Stimulated activated memory B cell treated with anti-CD40 and anti-IgM and Interleukin-4, amounts not matched to agents 10 μg/mL and 1 μg/mL and 100 μg/mL, for 72 hours (primary cell): ENCODE data around the gene HM13.
"Not testable (repeated sequence)": the region's sequence is repeated elsewhere in the genome, so short reads cannot be mapped to it uniquely, and the experiment has no call there.

ENCODE experiments used
- ATAC-seq: fragments of 150-1000 bp; cut with Tn5 transposase; 2 replicates; pipeline ENCODE4 v1.10.0; 2021
- H3K27ac Mint-ChIP-seq: one replicate; pipeline ENCODE4 v1.8.0; 2022; ENCODE audit warnings: mild to moderate bottlenecking, mixed read lengths
- H3K27me3 Mint-ChIP-seq: one replicate; pipeline ENCODE4 v1.8.0; 2022; ENCODE audit warnings: mixed read lengths
- H3K36me3 Mint-ChIP-seq: one replicate; pipeline ENCODE4 v1.8.0; 2022; ENCODE audit warnings: mixed read lengths
- H3K4me1 Mint-ChIP-seq: one replicate; pipeline ENCODE4 v1.8.0; 2022; ENCODE audit warnings: mixed read lengths
- H3K4me3 Mint-ChIP-seq: one replicate; pipeline ENCODE4 v1.8.0; 2022; ENCODE audit warnings: mild to moderate bottlenecking, moderate library complexity, mixed read lengths
- H3K9me3 Mint-ChIP-seq: one replicate; pipeline ENCODE4 v1.8.0; 2022; ENCODE audit warnings: mixed read lengths

Gene HM13

DNA sequence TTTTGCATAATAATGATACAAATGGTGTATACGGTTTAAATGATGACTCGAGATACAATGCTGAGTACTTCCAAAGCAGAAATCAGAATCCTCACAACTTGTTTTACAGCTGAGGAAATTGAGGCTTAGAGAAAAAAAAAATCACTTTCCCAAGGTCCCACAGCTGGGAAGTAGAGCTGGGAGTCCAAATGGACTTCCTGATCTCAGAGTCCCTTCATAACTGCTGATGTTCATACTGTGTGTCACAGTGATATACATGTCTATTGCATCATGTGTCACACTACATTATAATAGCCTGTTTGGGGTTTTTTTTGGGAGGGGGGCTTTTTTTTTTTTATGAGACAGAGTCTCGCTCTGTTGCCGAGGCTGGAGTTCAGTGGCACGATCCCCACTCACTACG lies 8.5 kb downstream of the HM13 start:
- no peak overlapping the region for H3K4me3 Mint-ChIP-seq
- no peaks in the 10 kb centered on the region for H3K9me3 Mint-ChIP-seq
- H3K27me3 Mint-ChIP-seq, result no peaks in the 10 kb centered on the region
- H3K36me3 Mint-ChIP-seq, result peaks cover 31% of the 10 kb centered on the region
- H3K4me1 Mint-ChIP-seq, result peaks cover 26% of the 10 kb centered on the region
- ATAC-seq, result no peak
- H3K27ac Mint-ChIP-seq, result no peak overlapping the region

DNA sequence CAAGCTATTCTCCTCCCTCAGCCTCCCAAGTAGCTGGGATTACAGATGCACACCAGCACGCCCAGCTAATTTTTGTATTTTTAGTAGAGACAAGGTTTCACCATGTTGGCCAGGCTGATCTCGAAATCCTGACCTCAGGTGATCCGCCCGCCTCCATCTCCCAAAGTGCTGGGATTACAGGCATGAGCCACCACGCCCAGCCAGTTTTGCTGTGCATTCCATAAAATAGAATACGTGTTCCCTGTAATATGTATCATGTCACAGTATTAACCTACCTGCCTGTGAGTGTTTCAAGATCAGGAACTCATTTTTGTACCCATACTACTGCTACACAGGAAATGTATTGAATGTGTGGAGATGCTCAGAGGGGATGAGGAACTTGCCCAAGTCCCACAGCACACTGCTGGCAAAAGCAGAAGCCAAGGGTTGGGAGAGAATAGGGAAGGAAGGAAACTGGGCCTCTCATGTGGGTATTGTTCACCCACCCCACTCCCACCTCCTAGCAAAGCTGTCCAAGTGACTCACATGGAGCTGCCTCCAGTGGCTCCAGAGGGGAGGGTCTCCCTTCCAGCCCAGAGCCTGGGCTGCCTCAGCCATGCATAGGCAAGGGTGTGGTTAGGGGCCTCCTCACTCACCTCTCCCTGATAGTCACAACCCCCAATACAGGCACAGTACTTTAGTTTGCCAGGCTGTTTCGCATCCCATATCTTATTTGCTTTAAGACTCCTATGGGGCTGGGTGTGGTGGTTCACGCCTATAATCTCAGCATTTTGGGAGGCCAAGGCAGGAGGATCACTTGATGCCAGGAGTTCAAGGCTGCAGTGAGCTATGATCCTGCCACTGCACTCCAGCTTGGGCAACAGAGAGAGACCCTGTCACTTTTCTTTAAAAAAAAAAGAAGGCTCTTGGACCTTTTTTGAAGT lies 9.4 kb downstream of the HM13 start:
- Mint-ChIP-seq H3K4me1 (peaks cover 26% of the 10 kb centered on the region), H3K9me3 (no peaks in the 10 kb centered on the region), H3K27ac (no peak overlapping the region), H3K36me3 (peaks cover 38% of the 10 kb centered on the region), H3K4me3 (no peak overlapping the region), H3K27me3 (no peaks in the 10 kb centered on the region)
- ATAC-seq, result no peak

DNA sequence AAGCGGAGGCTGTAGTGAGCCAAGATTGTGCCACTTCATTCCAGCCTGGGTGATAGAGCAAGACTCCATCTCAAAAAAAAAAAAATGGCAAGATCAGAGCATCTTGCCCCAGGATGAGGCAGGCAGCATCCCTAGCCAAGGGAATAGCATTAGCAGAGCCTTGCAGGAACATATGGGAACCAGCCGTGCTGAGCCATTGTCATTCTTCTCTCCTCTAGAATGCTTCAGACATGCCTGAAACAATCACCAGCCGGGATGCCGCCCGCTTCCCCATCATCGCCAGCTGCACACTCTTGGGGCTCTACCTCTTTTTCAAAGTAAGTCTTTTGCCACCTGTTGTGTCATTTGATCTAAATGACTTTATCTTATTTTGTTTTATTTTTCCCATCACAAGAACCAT lies 13.0 kb downstream of the HM13 start:
- Mint-ChIP-seq H3K27ac (no peak overlapping the region), H3K4me1 (peaks cover 4% of the 10 kb centered on the region), H3K4me3 (no peak overlapping the region), H3K36me3 (peaks cover 59% of the 10 kb centered on the region), H3K9me3 (no peaks in the 10 kb centered on the region), H3K27me3 (no peaks in the 10 kb centered on the region)
- no peak for ATAC-seq

DNA sequence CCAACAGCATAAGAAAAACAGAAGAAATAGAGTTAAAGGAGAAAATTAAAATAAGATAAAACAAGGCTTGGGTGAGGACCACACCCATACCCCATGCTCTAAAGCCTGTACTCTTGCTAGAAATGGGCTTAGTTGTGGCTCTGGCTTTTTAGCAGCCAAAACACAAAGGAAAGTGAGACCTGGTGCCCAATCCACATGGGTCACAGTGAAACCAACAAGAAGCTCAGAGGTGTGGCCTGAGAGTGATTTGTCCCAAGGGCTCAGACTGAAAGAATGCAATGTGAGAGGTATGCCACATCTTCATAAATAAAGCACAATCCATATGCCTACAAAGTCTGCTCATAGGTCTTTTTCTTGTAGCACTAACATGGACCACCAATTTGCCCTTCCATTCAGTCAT lies 21.1 kb downstream of the HM13 start:
- Mint-ChIP-seq H3K27me3 (no peaks in the 10 kb centered on the region), H3K27ac (no peak overlapping the region), H3K4me1 (no peaks in the 10 kb centered on the region), H3K4me3 (no peak overlapping the region), H3K36me3 (peaks cover 79% of the 10 kb centered on the region), H3K9me3 (no peaks in the 10 kb centered on the region)
- ATAC-seq, result no peak

DNA sequence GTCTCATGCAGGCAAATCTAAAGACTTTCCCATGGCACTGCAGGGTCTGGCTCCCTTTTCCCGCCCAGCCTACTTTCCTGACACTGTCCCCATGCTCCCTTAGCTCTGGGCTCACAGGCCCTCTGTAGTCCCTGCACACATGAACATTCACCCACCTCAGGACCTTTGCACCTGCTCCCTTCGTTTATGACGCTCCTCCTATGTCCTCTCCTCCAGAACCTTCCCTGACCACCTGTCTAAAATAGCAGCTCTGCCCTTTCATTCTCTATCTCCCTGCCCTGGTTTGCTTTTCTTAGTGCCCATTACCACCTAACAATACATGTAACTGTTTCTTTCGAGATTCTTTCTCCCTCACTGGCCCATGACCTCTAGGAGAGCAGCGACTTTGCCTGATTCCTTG lies 22.3 kb downstream of the HM13 start:
- Mint-ChIP-seq H3K27me3 (no peaks in the 10 kb centered on the region), H3K4me3 (no peak overlapping the region), H3K27ac (no peak overlapping the region), H3K36me3 (peaks cover 71% of the 10 kb centered on the region), H3K9me3 (no peaks in the 10 kb centered on the region), H3K4me1 (peaks cover under 1% of the 10 kb centered on the region)
- ATAC-seq, result no peak

DNA sequence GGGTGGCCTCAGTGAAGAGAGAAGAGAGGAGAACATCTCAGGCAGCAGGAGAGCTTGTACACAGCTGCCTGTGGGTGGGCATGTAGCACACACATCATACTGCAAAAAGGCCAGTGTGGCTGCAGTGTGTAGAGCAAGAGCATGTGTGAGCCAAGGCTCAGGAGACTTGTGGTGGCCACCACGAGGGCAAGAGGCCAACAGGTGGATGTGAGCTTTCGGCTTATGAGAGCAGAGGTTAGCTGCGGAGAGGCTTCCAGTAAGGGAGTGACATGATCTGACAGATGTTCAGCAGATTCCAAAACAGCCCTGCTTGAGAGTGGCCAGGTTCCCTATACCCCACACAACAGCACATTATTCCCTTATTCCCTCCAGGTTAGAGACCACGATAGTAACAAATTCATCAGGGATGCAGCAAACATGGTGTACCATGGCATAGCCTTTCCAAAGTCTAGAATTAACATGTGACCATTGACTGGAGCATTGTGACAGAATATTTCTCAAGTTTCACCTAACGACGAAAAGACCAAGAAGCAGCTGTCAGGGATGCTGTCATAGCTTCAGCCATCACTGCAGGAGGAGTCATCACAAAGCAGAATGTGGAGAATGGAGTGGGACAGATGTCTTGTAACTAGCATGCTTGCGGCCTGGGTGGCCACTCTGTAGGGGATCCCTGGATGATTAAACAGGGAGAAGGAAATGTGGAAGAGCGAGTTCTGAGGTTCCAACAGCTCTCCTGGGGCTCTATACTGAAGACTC lies 23.1 kb downstream of the HM13 start:
- no peaks in the 10 kb centered on the region for H3K27me3 Mint-ChIP-seq
- H3K27ac Mint-ChIP-seq, result no peak overlapping the region
- ATAC-seq, result no peak
- no peaks in the 10 kb centered on the region for H3K9me3 Mint-ChIP-seq
- peaks cover 69% of the 10 kb centered on the region for H3K36me3 Mint-ChIP-seq
- H3K4me1 Mint-ChIP-seq, result peaks cover 7% of the 10 kb centered on the region
- no peak overlapping the region for H3K4me3 Mint-ChIP-seq

DNA sequence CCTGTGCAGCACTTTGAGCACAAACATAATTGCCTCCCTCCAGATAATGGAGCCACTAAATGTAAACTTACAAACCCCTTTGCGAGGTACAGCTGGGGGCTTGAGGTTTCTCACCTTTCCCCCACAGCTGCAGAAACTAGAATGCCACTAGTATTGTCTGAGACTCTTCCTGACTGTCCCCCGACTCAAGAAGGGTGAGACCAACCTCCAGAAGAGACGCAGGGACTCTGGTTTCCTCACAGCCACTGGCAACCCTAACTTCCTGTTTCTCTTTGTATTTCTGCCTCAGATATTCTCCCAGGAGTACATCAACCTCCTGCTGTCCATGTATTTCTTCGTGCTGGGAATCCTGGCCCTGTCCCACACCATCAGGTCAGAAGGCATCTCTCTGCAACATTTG lies 23.6 kb downstream of the HM13 start:
- Mint-ChIP-seq H3K27ac (no peak overlapping the region), H3K36me3 (peaks cover 69% of the 10 kb centered on the region), H3K27me3 (no peaks in the 10 kb centered on the region), H3K4me1 (peaks cover 13% of the 10 kb centered on the region), H3K4me3 (no peak overlapping the region), H3K9me3 (no peaks in the 10 kb centered on the region)
- ATAC-seq, result no peak

DNA sequence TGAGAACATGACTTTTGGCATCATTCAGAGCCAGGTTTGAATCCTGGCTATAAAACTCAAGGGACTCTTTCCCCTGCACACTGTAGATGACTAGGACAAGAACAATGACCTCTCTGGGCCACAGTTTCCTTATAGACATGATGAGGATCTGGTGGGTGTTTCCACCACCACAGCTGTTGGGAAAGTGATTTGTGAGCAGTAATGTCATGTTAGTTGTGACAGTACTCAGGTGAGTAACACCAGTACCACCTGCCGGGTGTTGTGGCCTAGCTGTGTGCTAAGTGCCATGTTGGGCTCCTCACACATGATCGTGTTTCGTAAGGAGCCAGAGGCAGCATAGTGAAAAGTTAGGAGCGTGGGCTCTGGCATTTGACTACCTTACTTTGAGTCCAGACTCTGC lies 24.1 kb downstream of the HM13 start:
- ATAC-seq, result no peak
- Mint-ChIP-seq H3K4me1 (peaks cover 17% of the 10 kb centered on the region), H3K36me3 (peaks cover 69% of the 10 kb centered on the region), H3K27me3 (no peaks in the 10 kb centered on the region), H3K27ac (no peak overlapping the region), H3K4me3 (no peak overlapping the region), H3K9me3 (no peaks in the 10 kb centered on the region)

DNA sequence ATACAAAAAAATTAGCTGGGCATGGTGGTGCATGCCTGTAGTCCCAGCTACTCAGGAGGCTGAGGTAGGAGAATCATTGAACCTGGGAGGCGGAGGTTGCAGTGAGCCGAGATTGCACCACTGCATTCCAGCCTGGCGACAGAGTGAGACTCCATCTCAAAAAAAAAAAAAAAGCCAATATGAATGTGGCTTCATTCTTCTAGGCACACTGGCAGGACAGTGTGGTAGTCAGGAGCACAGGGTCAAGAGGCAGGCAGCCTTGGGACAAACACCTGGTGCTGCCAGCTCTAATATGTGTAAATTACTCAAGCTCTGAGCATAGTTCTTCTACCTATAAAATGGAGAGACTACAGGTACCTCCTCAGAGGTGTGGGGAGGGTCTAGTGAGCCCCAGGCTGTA lies 25.4 kb downstream of the HM13 start:
- H3K27me3 Mint-ChIP-seq, H3K9me3 Mint-ChIP-seq, H3K27ac Mint-ChIP-seq, H3K4me3 Mint-ChIP-seq, ATAC-seq: not testable (repeated sequence)
- H3K36me3 Mint-ChIP-seq, result peaks cover 56% of the 10 kb centered on the region
- peaks cover 17% of the 10 kb centered on the region for H3K4me1 Mint-ChIP-seq

DNA sequence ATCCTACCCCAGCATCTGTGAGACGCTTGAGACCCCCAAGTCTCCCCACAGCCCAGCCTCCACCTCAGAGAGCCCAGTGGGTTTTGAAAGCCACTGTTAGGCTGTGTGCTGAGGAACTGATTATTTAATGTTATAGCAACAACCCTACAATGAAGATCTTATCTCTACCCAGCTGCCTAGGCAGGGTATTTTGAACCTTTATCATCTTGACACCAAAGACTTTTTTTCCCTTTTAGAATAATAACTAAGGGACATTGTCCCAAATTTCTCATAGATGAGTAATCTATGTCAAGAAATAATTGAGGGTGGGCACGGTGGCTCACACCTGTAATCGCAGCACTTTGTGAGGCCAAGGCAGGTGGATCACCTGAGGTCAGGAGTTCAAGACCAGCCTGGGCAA lies 26.2 kb downstream of the HM13 start:
- Mint-ChIP-seq H3K4me3 (no peak overlapping the region), H3K9me3 (no peaks in the 10 kb centered on the region), H3K36me3 (peaks cover 56% of the 10 kb centered on the region), H3K27ac (no peak overlapping the region), H3K4me1 (peaks cover 17% of the 10 kb centered on the region), H3K27me3 (no peaks in the 10 kb centered on the region)
- ATAC-seq, result no peak

DNA sequence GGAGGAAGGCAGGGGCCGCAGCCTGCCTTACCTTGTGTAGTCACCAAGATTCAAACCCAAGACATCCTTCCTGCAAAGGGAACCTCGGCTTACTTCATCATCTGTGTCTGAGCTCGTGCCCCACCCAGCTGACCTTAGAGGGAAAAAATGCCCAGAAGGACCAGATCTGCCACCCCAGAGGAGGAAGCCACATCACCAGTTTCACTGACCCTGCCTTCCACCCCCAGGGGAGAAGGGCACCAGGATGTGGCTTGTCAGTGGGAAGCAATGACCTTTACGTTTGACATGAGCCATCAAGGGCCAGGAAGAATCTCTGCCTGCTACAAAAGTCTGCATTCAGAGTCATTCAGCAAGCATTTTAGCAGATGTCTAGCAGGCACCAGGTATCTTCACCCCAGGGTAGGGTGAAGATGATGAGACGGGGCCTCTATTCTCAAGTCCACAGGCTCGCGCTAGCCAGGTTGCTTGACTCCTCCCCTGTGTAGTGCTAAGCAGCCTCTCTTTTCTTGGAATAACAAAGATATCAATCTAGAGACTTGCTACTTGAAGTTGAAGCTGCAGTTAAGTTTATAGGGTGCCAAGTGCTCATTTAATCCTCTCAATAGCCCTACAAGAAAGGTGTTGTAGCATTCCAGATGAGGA lies 28.1 kb downstream of the HM13 start:
- H3K4me3 Mint-ChIP-seq, result peak overlapping the region; percentile 13
- peak; percentile 82 for ATAC-seq
- H3K27me3 Mint-ChIP-seq, result no peaks in the 10 kb centered on the region

DNA sequence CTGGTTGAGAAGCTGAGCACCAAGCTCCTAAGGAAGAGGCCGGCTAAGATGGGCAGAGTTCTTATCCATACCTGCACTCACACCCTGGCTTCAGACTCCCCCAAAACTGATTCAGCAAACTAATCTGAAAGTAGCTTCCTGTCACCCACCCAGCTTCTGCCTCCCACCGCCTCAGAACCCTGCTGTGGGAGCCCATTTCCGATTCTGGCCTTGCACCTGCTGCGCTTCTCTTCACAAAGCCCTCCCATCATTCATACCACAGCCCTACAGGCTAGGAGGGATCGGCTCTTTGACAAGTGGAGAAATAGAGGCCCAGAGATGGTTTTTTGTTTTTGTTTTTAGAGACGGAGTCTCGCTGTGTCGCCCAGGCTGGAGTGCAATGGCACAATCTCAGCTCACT lies 28.7 kb downstream of the HM13 start:
- ATAC-seq, result no peak
- peaks cover 23% of the 10 kb centered on the region for H3K4me1 Mint-ChIP-seq
- peak overlapping the region; percentile 70 for H3K27ac Mint-ChIP-seq
- H3K4me3 Mint-ChIP-seq, result no peak overlapping the region
- H3K36me3 Mint-ChIP-seq, result peaks cover 53% of the 10 kb centered on the region
- no peaks in the 10 kb centered on the region for H3K9me3 Mint-ChIP-seq
- H3K27me3 Mint-ChIP-seq, result no peaks in the 10 kb centered on the region

More for the DNA sequence above, 28.1 kb downstream of the HM13 start:
- Mint-ChIP-seq H3K4me1 (peaks cover 20% of the 10 kb centered on the region), H3K36me3 (peaks cover 54% of the 10 kb centered on the region), H3K9me3 (no peaks in the 10 kb centered on the region), H3K27ac (peak overlapping the region; percentile 70)

DNA sequence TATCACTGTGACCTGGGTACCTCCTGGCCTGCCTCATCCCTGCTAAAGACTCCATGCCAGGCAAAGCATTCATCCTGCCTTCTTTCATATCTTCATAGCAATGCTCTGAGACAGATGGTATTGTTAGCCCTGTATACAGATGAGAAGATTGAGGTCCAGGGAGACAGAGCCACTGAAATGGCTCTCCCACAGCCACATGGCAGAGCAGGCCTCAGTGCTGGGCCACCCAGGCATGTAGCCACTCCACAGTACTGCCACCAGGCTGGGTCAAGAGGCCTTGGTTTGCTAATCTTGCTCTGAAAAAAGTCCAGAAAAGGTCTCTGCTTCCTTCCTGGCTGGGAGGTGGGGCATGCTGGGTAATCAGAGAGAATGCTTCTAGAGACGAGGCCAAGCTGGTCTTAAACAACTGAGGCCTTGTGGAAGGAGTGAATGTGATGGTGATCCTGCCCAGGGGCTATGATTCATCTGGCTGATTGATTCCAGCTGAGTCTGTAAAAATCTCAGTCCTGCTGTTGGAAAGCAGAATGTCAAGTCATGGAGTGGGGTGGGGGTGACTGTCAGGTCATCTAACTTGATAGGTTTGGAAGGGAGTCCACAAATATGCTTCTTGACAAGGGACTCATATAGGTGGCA lies 29.8 kb downstream of the HM13 start:
- Mint-ChIP-seq H3K4me3 (no peak overlapping the region), H3K4me1 (peaks cover 31% of the 10 kb centered on the region), H3K27ac (peak overlapping the region; percentile 9), H3K9me3 (no peaks in the 10 kb centered on the region), H3K36me3 (peaks cover 50% of the 10 kb centered on the region), H3K27me3 (no peaks in the 10 kb centered on the region)
- no peak for ATAC-seq

DNA sequence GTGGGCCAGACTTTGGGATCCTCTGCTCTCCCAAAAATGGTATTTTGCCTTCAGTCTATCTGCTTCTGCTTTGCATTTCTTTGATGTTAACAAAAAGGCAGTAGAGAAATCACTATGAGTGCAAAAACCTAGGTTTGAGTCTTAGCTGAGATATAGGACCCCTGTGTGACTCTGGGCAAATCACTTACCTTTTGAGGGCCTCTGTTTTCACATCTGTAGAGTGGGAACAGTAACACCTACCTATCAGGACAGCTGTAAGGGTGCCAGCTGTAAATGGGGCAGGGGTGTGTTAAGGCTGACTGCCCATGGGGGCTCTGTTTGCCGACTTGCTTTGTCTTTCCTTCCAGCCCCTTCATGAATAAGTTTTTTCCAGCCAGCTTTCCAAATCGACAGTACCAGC lies 30.4 kb downstream of the HM13 start:
- Mint-ChIP-seq H3K27ac (peak overlapping the region; percentile 9), H3K36me3 (peaks cover 52% of the 10 kb centered on the region), H3K9me3 (no peaks in the 10 kb centered on the region), H3K4me1 (peaks cover 32% of the 10 kb centered on the region), H3K4me3 (no peak overlapping the region), H3K27me3 (no peaks in the 10 kb centered on the region)
- no peak for ATAC-seq

DNA sequence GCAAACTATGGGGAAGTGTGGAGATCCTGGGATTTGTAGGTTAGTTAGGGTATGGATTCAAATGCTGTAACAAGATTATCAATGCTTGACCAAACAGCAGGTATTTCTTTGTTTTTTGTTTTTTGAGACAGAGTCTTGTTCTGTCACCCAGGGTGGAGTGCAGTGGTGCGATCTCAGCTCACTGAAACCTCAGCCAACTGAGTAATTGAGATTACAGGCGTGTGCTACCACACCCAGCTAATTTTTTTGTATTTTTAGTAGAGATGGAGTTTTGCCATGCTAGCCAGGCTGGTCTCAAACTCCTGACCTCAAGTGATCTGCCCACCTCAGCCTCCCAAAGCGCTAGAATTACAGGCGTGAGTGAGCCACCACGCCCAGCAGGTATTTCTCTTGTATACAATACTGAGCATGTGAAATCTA lies 31.4 kb downstream of the HM13 start:
- peaks cover 56% of the 10 kb centered on the region for H3K36me3 Mint-ChIP-seq
- peaks cover 32% of the 10 kb centered on the region for H3K4me1 Mint-ChIP-seq
- ATAC-seq, H3K9me3 Mint-ChIP-seq, H3K27me3 Mint-ChIP-seq, H3K4me3 Mint-ChIP-seq: not testable (repeated sequence)
- H3K27ac Mint-ChIP-seq, result peak overlapping the region; percentile 9
